ENCODE measurements around the gene SLC35A2.

The SLC35A2 gene

DNA sequence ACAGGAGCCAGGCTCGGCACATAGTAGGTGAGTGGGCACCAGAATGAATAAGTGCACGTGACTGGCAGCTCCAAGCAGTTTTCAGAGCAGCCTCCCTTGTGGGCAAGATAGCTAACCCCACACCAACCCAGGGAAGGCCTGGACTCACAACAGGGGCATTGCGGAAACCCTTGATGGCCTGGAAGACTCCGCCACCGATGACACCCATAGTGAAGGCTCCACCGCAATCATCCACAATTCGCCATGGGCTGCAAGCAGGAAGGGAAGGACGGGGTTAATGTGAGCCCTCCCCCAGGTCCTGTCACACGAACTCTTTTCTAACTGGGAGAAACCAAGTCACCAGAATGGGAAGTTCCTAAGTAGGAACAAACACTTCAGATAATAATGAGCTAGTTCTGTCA is 14.8 kb downstream of the SLC35A2 start:
- Histone ChIP-seq H3K4me3 (ENCODE audit: low read length) (peak overlapping the region; percentile 100), H3K27me3 (ENCODE audit: low read depth, low read length) (no peaks in the 10 kb centered on the region), H3K79me2 (ENCODE audit: low read length) (peaks cover 53% of the 10 kb centered on the region), H4K20me1 (ENCODE audit: insufficient read depth, low read length) (peaks cover 6% of the 10 kb centered on the region; the same call in 1 of the 2 replicates), H3K4me2 (ENCODE audit: low read length) (peak overlapping the region; percentile 95), H2AFZ (ENCODE audit: low read depth, low read length) (no peak overlapping the region), H3K36me3 (replicated peaks; ENCODE audit: low read depth, low read length) (peaks cover 15% of the 10 kb centered on the region), H3K27ac (ENCODE audit: low read length) (peak overlapping the region; percentile 97), H3K9me3 (ENCODE audit: insufficient read depth, low read length) (no peaks in the 10 kb centered on the region), H3K9ac (ENCODE audit: low read length) (peak overlapping the region; percentile 94), H3K4me1 (ENCODE audit: low read length) (peaks cover 19% of the 10 kb centered on the region)
- no peak for TF ChIP-seq EZH2phosphoT487 (IDR thresholded peaks at IDR 0.05; ENCODE audit: low read depth)
- TF ChIP-seq, protein P1, sequence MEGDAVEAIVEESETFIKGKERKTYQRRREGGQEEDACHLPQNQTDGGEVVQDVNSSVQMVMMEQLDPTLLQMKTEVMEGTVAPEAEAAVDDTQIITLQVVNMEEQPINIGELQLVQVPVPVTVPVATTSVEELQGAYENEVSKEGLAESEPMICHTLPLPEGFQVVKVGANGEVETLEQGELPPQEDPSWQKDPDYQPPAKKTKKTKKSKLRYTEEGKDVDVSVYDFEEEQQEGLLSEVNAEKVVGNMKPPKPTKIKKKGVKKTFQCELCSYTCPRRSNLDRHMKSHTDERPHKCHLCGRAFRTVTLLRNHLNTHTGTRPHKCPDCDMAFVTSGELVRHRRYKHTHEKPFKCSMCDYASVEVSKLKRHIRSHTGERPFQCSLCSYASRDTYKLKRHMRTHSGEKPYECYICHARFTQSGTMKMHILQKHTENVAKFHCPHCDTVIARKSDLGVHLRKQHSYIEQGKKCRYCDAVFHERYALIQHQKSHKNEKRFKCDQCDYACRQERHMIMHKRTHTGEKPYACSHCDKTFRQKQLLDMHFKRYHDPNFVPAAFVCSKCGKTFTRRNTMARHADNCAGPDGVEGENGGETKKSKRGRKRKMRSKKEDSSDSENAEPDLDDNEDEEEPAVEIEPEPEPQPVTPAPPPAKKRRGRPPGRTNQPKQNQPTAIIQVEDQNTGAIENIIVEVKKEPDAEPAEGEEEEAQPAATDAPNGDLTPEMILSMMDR (IDR thresholded peaks at IDR 0.05; ENCODE audit: low read depth, low read length): no peak

GRCh38 chrX:48894891-48895290 is 16.6 kb downstream of the SLC35A2 start:
- no peaks in the 10 kb centered on the region for H3K9me3 ChIP-seq (ENCODE audit: insufficient read depth, low read length)
- peaks cover 6% of the 10 kb centered on the region; the same call in 1 of the 2 replicates for H4K20me1 ChIP-seq (ENCODE audit: insufficient read depth, low read length)
- TF ChIP-seq, protein P1 (IDR thresholded peaks at IDR 0.05; ENCODE audit: low read depth, low read length): no peak
- TF ChIP-seq EZH2phosphoT487 (IDR thresholded peaks at IDR 0.05; ENCODE audit: low read depth): no peak
- H3K27me3 ChIP-seq (ENCODE audit: low read depth, low read length): no peaks in the 10 kb centered on the region
- peaks cover 24% of the 10 kb centered on the region for H3K4me1 ChIP-seq (ENCODE audit: low read length)
- H3K4me3 ChIP-seq (ENCODE audit: low read length): no peak overlapping the region
- no peak overlapping the region for H3K27ac ChIP-seq (ENCODE audit: low read length)
- H3K79me2 ChIP-seq (ENCODE audit: low read length): peaks cover 45% of the 10 kb centered on the region
- H3K36me3 ChIP-seq (replicated peaks; ENCODE audit: low read depth, low read length): peaks cover 9% of the 10 kb centered on the region
- H2AFZ ChIP-seq (ENCODE audit: low read depth, low read length): no peak overlapping the region
- no peak overlapping the region for H3K4me2 ChIP-seq (ENCODE audit: low read length)
- no peak overlapping the region for H3K9ac ChIP-seq (ENCODE audit: low read length)

DNA sequence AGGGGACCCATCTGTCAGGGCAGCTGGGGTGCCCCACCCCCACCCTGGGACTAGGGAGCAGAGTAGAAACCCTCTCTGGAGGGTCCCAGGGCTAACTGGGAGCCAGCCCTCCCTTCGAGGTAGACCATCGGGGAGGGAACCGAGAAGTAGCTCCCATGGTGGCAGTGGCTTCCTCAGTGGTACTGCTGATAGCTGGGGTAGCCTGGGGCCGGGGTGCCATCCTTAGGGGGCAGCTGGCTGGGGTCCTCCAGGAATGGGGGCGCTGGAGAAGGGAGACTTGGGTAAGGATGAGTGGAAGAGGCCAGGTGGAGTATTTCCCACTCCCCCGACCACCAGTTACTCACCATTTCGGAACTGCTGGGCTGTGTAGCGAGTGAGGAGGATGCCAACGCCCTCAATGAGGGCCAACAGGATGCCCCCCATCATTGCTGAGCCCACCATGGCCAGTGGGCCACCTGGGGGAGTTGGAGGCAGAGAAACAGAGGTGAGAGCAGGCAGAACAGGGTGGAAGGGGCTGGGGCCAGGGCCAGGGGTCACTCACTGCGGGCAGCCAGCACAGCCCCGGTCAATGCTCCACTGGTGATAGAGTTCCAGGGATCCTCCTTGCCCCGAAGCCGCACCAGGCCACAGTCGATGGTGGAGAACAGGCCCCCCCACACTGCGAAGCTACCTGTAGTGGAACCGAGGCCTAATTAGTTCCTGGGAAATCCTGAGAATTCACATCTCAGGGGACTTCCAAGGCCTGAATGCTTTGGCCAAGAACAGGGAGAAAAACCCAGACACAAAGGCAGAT is 17.7 kb downstream of the SLC35A2 start:
- Histone ChIP-seq H3K27ac (ENCODE audit: low read length) (no peak overlapping the region), H3K9me3 (ENCODE audit: insufficient read depth, low read length) (no peaks in the 10 kb centered on the region), H2AFZ (ENCODE audit: low read depth, low read length) (no peak overlapping the region), H3K27me3 (ENCODE audit: low read depth, low read length) (no peaks in the 10 kb centered on the region), H4K20me1 (ENCODE audit: insufficient read depth, low read length) (peaks cover 6% of the 10 kb centered on the region; the same call in 1 of the 2 replicates), H3K4me2 (ENCODE audit: low read length) (no peak overlapping the region), H3K9ac (ENCODE audit: low read length) (no peak overlapping the region), H3K79me2 (ENCODE audit: low read length) (peaks cover 34% of the 10 kb centered on the region), H3K4me3 (ENCODE audit: low read length) (no peak overlapping the region), H3K4me1 (ENCODE audit: low read length) (peaks cover 16% of the 10 kb centered on the region), H3K36me3 (replicated peaks; ENCODE audit: low read depth, low read length) (peaks cover 4% of the 10 kb centered on the region)
- no peak for TF ChIP-seq EZH2phosphoT487 (IDR thresholded peaks at IDR 0.05; ENCODE audit: low read depth)
- TF ChIP-seq, protein P1 (IDR thresholded peaks at IDR 0.05; ENCODE audit: low read depth, low read length): no peak

GRCh38 chrX:48892896-48893295 is 18.6 kb downstream of the SLC35A2 start:
- TF ChIP-seq EZH2phosphoT487 (IDR thresholded peaks at IDR 0.05; ENCODE audit: low read depth): no peak
- TF ChIP-seq, protein P1 (IDR thresholded peaks at IDR 0.05; ENCODE audit: low read depth, low read length): no peak
- H3K27me3 ChIP-seq (ENCODE audit: low read depth, low read length): no peaks in the 10 kb centered on the region
- H3K4me1 ChIP-seq (ENCODE audit: low read length): peaks cover 16% of the 10 kb centered on the region
- H4K20me1 ChIP-seq (ENCODE audit: insufficient read depth, low read length): peaks cover 6% of the 10 kb centered on the region; the same call in 1 of the 2 replicates
- H3K27ac ChIP-seq (ENCODE audit: low read length): no peak overlapping the region
- no peak overlapping the region for H2AFZ ChIP-seq (ENCODE audit: low read depth, low read length)
- no peak overlapping the region for H3K4me3 ChIP-seq (ENCODE audit: low read length)
- no peak overlapping the region for H3K4me2 ChIP-seq (ENCODE audit: low read length)
- H3K9me3 ChIP-seq (ENCODE audit: insufficient read depth, low read length): no peaks in the 10 kb centered on the region
- peaks cover 4% of the 10 kb centered on the region for H3K36me3 ChIP-seq (replicated peaks; ENCODE audit: low read depth, low read length)
- peaks cover 28% of the 10 kb centered on the region for H3K79me2 ChIP-seq (ENCODE audit: low read length)
- no peak overlapping the region for H3K9ac ChIP-seq (ENCODE audit: low read length)
